IPS DF 6.9 (cell line): ENCODE results near the gene RHNO1.
"Not testable (repeated sequence)": the region's sequence is repeated elsewhere in the genome, so short reads cannot be mapped to it uniquely, and the experiment has no call there.

Source experiments
- DNase-seq: peaks from one replicate; pipeline ENCODE4 v3.0.0-alpha.2; 2013; ENCODE audit warnings: low read depth, low spot score
- H3K27ac ChIP-seq: one replicate; pipeline ENCODE4 v1.5.1; 2013; ENCODE audit warnings: low read length, control low read depth
- H3K27me3 ChIP-seq: 2 replicates; pipeline ENCODE4 v1.6.1; 2013; ENCODE audit warnings: mild to moderate bottlenecking, low read length; ENCODE audit not compliant: control insufficient read depth, insufficient read depth
- H3K36me3 ChIP-seq: 2 replicates; pipeline ENCODE4 v1.6.1; 2013; ENCODE audit warnings: low read length; ENCODE audit not compliant: control insufficient read depth, insufficient read depth
- H3K4me1 ChIP-seq: 2 replicates; pipeline ENCODE4 v1.6.1; 2013; ENCODE audit warnings: low read length; ENCODE audit not compliant: control insufficient read depth, insufficient read depth
- H3K4me3 ChIP-seq: 2 replicates; pipeline ENCODE4 v1.5.1; 2013; ENCODE audit warnings: mild to moderate bottlenecking, low read length
- H3K9me3 ChIP-seq: 2 replicates; pipeline ENCODE4 v1.6.1; 2013; ENCODE audit warnings: low read length, inconsistent platforms; ENCODE audit not compliant: control insufficient read depth, insufficient read depth
- WGBS: extraction: QIAGEN DNeasy Blood & Tissue Kit; methylation state at CpG from one replicate; pipeline ENCODE4 v1.1.7; 2013; ENCODE audit warnings: mixed read lengths, missing lambda C conversion rate; ENCODE audit not compliant: insufficient read length, insufficient coverage; 5-methylcytosine and 5-hydroxymethylcytosine counted together

RHNO1 gene

GRCh38 chr12:2858334-2858733 lies 18.7 kb upstream of the RHNO1 start:
- no CpG with 5 or more reads among the region's 2 CpGs for WGBS
- no peak overlapping the region for H3K27ac ChIP-seq
- H3K4me1 ChIP-seq = no peaks in the 10 kb centered on the region
- H3K27me3 ChIP-seq = no peaks in the 10 kb centered on the region
- H3K36me3 ChIP-seq = peaks cover 15% of the 10 kb centered on the region; the same call in 1 of the 2 replicates
- H3K9me3 ChIP-seq = no peaks in the 10 kb centered on the region
- no peak for DNase-seq
- no peak overlapping the region for H3K4me3 ChIP-seq

- H3K27me3 ChIP-seq = no peaks in the 10 kb centered on the region
- peaks cover 15% of the 10 kb centered on the region; the same call in 1 of the 2 replicates for H3K36me3 ChIP-seq
- no peak overlapping the region for H3K4me3 ChIP-seq
- WGBS = no CpG with 5 or more reads among the region's 12 CpGs
- no peaks in the 10 kb centered on the region for H3K4me1 ChIP-seq
- DNase-seq = no peak
- no peak overlapping the region for H3K27ac ChIP-seq
- no peaks in the 10 kb centered on the region for H3K9me3 ChIP-seq
These were observed 18.0 kb upstream of the RHNO1 start for GRCh38 chr12:2858944-2859421.

GRCh38 chr12:2860170-2860569 lies 16.9 kb upstream of the RHNO1 start:
- H3K36me3 ChIP-seq = peaks cover 27% of the 10 kb centered on the region
- H3K4me1 ChIP-seq = no peaks in the 10 kb centered on the region
- H3K9me3 ChIP-seq = no peaks in the 10 kb centered on the region
- no peaks in the 10 kb centered on the region for H3K27me3 ChIP-seq
- H3K27ac ChIP-seq = no peak overlapping the region
- no peak overlapping the region for H3K4me3 ChIP-seq
- DNase-seq = no peak

GRCh38 chr12:2862876-2863275 lies 14.1 kb upstream of the RHNO1 start:
- WGBS = no CpG with 5 or more reads among the region's 7 CpGs
- H3K36me3 ChIP-seq = peaks cover 38% of the 10 kb centered on the region
- no peak overlapping the region for H3K4me3 ChIP-seq
- H3K4me1 ChIP-seq = no peaks in the 10 kb centered on the region
- no peak for DNase-seq
- no peaks in the 10 kb centered on the region for H3K27me3 ChIP-seq
- no peaks in the 10 kb centered on the region for H3K9me3 ChIP-seq
- H3K27ac ChIP-seq = no peak overlapping the region

DNA sequence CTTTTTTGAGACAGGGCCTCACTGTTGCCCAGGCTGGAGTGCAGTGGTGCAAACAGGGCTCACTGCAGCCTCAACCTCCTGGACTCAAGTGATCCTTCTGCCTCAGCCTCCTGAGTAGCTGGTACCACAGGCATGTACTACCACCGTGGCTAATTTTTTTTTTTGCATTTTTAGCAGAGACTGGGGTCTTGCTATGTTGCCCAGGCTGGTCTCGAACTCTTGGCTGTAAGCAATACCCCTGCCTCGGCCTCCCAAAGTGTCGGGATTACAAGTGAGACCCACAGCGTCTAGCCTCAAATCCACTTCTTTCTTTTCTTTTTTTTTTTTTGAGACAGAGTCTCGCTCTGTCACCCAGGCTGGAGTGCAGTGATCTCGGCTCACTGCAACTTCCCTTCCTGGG lies 13.6 kb upstream of the RHNO1 start:
- DNase-seq, H3K9me3 ChIP-seq, H3K4me3 ChIP-seq, H3K27me3 ChIP-seq, H3K27ac ChIP-seq, H3K4me1 ChIP-seq: not testable (repeated sequence)
- no CpG with 5 or more reads among the region's 7 CpGs for WGBS
- H3K36me3 ChIP-seq = peaks cover 41% of the 10 kb centered on the region

DNA sequence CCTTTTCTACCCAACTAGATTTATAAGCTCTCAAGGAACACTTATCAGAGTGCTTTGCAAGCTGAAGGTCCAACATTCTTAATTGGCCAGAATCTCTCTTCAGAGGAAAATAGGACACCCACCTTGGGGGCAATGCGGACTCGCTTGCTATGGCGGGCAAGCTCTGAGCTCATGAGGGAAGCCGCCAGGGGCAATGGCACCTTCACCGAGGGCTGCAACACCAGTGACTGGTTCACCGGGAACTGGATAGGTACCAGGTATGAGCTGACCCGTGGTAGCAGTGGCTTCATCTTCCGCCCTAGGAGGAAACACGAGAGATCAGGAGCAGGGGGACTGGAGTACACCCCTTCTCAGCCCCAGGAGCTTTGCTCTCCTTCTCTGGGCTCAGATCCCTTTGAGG lies 12.8 kb upstream of the RHNO1 start:
- H3K36me3 ChIP-seq = peaks cover 40% of the 10 kb centered on the region
- H3K4me1 ChIP-seq = no peaks in the 10 kb centered on the region
- H3K27ac ChIP-seq = no peak overlapping the region
- WGBS = no CpG with 5 or more reads among the region's 9 CpGs
- no peaks in the 10 kb centered on the region for H3K27me3 ChIP-seq
- no peak for DNase-seq
- H3K4me3 ChIP-seq = no peak overlapping the region
- H3K9me3 ChIP-seq = no peaks in the 10 kb centered on the region

GRCh38 chr12:2868986-2869632 lies 7.9 kb upstream of the RHNO1 start:
- H3K9me3 ChIP-seq, H3K4me3 ChIP-seq, H3K4me1 ChIP-seq, DNase-seq, H3K27ac ChIP-seq, H3K27me3 ChIP-seq: not testable (repeated sequence)
- H3K36me3 ChIP-seq = peaks cover 42% of the 10 kb centered on the region
- WGBS = no CpG with 5 or more reads among the region's 9 CpGs

DNA sequence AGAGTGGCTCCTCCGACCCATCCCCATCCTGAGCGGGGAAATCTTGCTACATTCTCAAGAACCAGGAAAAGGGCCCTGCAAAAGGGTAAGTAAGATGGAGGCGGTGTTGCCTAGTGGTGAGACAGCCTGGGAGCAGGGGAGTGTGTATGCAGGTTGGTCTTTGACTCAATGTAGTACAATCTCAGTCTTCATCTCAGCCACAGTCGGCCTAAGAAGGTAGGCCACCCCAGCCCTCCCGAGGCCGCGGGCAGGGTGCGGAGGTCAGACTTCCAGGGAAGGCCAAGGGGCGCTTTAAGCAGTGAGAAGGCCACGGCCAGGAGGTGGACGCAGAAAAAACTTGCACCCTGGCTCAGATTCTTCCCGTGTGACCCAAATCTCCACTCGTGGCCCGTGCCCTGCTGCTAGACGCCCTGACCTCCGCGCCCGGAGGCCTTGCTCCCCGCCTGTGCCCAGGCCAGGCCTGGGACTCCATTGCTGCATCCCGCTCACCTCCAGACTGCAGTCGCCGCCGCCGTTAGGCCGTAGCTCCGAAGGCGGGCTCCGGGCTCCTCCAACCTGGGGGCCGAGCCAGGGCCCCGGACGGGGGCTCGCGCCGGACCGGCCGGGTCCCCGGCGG lies 484 bp upstream of the RHNO1 start:
- Histone ChIP-seq H3K9me3 (no peaks in the 10 kb centered on the region), H3K27me3 (no peaks in the 10 kb centered on the region), H3K36me3 (peaks cover 13% of the 10 kb centered on the region), H3K4me1 (no peaks in the 10 kb centered on the region), H3K27ac (no peak overlapping the region), H3K4me3 (peak overlapping the region; percentile 95; the same call in 1 of the 2 replicates)
- WGBS = no CpG with 5 or more reads among the region's 38 CpGs
- no peak for DNase-seq

DNA sequence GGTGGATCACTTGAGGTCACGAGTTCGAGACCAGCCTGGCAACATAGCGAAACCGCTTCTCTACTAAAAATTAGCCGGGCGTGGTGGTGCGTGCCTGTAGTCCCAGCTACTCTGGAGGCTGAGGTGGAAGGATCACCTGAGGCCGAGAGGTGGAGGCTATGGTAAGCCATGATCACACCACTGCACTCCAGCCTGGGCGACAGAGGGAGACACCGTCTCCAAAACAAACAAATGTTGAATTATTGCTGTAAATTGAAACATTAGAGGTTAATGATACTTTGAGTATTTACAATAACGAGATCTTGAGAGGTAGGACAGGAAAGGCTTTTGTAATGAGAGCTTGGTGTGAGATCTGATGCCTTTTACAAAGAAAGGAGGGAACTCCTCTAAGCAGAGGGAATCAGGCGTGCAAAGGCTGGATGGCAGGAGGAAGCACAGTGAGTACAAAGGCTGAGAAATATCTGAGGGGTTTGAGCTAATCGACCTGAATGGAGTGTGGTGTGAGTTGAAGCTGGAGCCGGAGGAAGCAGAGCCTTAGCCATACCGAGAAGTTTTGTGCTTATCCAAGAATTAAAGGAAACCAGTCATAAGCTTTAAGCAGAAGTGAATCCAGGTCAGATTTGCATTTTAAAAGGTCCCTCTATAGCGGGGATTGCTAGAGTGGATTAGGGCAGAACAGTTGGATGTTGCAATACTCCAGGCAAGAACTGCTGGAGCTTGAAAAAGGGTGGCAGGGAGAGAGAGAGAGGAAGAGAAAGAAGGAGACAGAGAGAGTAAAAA lies 1.1 kb downstream of the RHNO1 start:
- no CpG with 5 or more reads among the region's 16 CpGs for WGBS
- Histone ChIP-seq H3K4me1 (no peaks in the 10 kb centered on the region), H3K27ac (no peak overlapping the region), H3K9me3 (no peaks in the 10 kb centered on the region), H3K4me3 (peak overlapping the region; percentile 95), H3K27me3 (no peaks in the 10 kb centered on the region), H3K36me3 (peaks cover 8% of the 10 kb centered on the region)
- no peak for DNase-seq

DNA sequence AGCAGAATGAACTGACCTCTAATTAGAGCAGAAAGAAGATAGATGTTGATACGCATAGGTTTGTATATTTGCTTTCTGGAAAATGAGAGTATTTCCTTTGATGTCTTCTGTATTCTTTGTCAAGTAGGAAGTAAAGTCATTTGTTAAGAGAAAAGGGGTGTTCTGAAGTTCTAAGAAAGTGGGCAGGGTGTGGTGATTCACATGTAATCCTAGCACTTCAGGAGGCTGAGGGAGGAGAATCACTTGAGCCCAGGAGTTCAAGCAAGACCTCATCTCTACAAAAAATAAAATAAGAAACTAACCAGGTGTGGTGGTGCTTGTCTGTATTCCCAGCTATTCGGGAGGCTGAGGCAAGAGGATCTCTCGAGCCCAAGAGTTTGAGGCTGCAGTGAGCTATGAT lies 2.8 kb downstream of the RHNO1 start:
- WGBS = no CpG with 5 or more reads among the region's 3 CpGs
- Histone ChIP-seq H3K4me3 (no peak overlapping the region), H3K27me3 (no peaks in the 10 kb centered on the region), H3K27ac (no peak overlapping the region), H3K4me1 (no peaks in the 10 kb centered on the region), H3K9me3 (no peaks in the 10 kb centered on the region), H3K36me3 (no peaks in the 10 kb centered on the region)
- DNase-seq = no peak
